Endothelial cell of umbilical vein (primary cell): Measurements from ENCODE around the gene PRKAG2. TPM values are rescaled to one million over a fixed set of nuclear protein-coding genes. Genes with fewer than 3 reads are reported as not detected.

Experiments used
- BruUV-seq: library from RNA; stranded (reverse); fragments of 400-500 nt; replicated peaks from 2 replicates; lab custom pipeline; 2021; lab: Mats Ljungman, UMichigan
- CTCF ChIA-PET: fragments of 300-600, 350-600 bp; sonication (Branson Sonifier 250); formaldehyde crosslinking; loops from one replicate; lab custom pipeline; 2021; ENCODE audit warnings: antibody characterized with exemption, inconsistent platforms; lab: Charles Lee
- POLR2A ChIA-PET: fragments of 300-600, 350-600 bp; sonication (Branson Sonifier 250); formaldehyde crosslinking; loops from one replicate; lab custom pipeline; 2021; ENCODE audit warnings: antibody characterized with exemption, inconsistent platforms; lab: Charles Lee
- DNase-seq: peaks from one replicate; pipeline ENCODE4 v3.0.0-alpha.2; 2011; ENCODE audit warnings: low read depth, low spot score
- FAIRE-seq: peaks from 2 replicates; lab custom pipeline; 2011; peaks lifted over from hg19 to GRCh38; lab: Jason Lieb, UNC
- H2AFZ ChIP-seq: 2 replicates; pipeline ENCODE4 v1.6.0; 2012; ENCODE audit warnings: low read depth, low read length, control low read depth, inconsistent platforms
- H3K27ac ChIP-seq: 2 replicates; pipeline ENCODE4 v1.5.1; 2011; ENCODE audit warnings: low read depth, mild to moderate bottlenecking, control low read depth, low read length, moderate library complexity; ENCODE audit not compliant: insufficient read depth
- H3K27me3 ChIP-seq, 2 experiments: 2 replicates each; pipeline versions ENCODE4 v1.6.0 to v1.6.1; 2011; ENCODE audit warnings: low read length in 2 of 2, mixed read lengths in 1 of 2; ENCODE audit not compliant: control insufficient read depth in 2 of 2, insufficient read depth in 2 of 2
- H3K36me3 ChIP-seq, 2 experiments: 2 replicates in 1 of 2; 3 replicates in 1 of 2; pipeline ENCODE4 v1.5.1; 2011; ENCODE audit warnings: low read length in 2 of 2, mild to moderate bottlenecking in 1 of 2, moderate library complexity in 1 of 2; ENCODE audit not compliant: control insufficient read depth in 2 of 2, insufficient read depth in 2 of 2; ENCODE audit errors: extremely low read depth in 1 of 2
- H3K4me1 ChIP-seq: 3 replicates; pipeline ENCODE4 v1.5.1; 2011; ENCODE audit warnings: mild to moderate bottlenecking, low read length; ENCODE audit not compliant: control insufficient read depth, insufficient read depth; ENCODE audit errors: extremely low read depth
- H3K4me2 ChIP-seq: 2 replicates; pipeline ENCODE4 v1.6.1; 2011; ENCODE audit warnings: low read length, control low read depth, mixed read lengths; ENCODE audit not compliant: insufficient read depth
- H3K4me3 ChIP-seq, 3 experiments: fragments of 200-600 bp in 1 of 3; sonication (generic), shearing (Covaris generic) in 1 of 3; replicated peaks in 1 of 3; 2 replicates each; pipeline ENCODE4 v1.5.1; 2011 to 2016; ENCODE audit warnings: control low read depth in 3 of 3, low read length in 3 of 3, mild to moderate bottlenecking in 2 of 3, inconsistent platforms in 1 of 3, low read depth in 1 of 3, moderate library complexity in 1 of 3; ENCODE audit not compliant: insufficient read depth in 1 of 3
- H3K79me2 ChIP-seq: 2 replicates; pipeline ENCODE4 v1.6.0; 2012; ENCODE audit warnings: low read length, inconsistent platforms; ENCODE audit not compliant: control insufficient read depth, insufficient read depth
- H3K9ac ChIP-seq: replicated peaks from 2 replicates; pipeline ENCODE3; 2011; ENCODE audit warnings: low read length, control low read depth; ENCODE audit not compliant: insufficient read depth; ENCODE audit errors: extremely low read depth
- H3K9me1 ChIP-seq: replicated peaks from 3 replicates; pipeline ENCODE4 v1.6.0; 2011; ENCODE audit warnings: mild to moderate bottlenecking, low read length; ENCODE audit not compliant: control insufficient read depth, insufficient read depth; ENCODE audit errors: extremely low read depth
- H3K9me3 ChIP-seq: replicated peaks from 2 replicates; pipeline ENCODE4 v1.5.1; 2012; ENCODE audit warnings: low read length, inconsistent platforms; ENCODE audit not compliant: control insufficient read depth, insufficient read depth
- H4K20me1 ChIP-seq: replicated peaks from 2 replicates; pipeline ENCODE3; 2011; ENCODE audit warnings: mild to moderate bottlenecking, low read length; ENCODE audit not compliant: control insufficient read depth, insufficient read depth; ENCODE audit errors: extremely low read depth
- CTCF ChIP-seq, 2 donors: IDR thresholded peaks; 1 replicate in 1 of 2; 2 replicates in 1 of 2; pipeline ENCODE4 v1.5.1; 2011; ENCODE audit warnings: low read length in 2 of 2, mild to moderate bottlenecking in 2 of 2, moderate library complexity in 2 of 2, control low read depth in 1 of 2, inconsistent platforms in 1 of 2, low read depth in 1 of 2; ENCODE audit not compliant: insufficient read depth in 1 of 2; ENCODE audit errors: extremely low read depth in 1 of 2
- EZH2 ChIP-seq: IDR thresholded peaks from 2 replicates; pipeline ENCODE4 v1.6.1; 2012; ENCODE audit warnings: borderline replicate concordance, low read depth, mild to moderate bottlenecking, moderate library complexity, low read length, inconsistent platforms; ENCODE audit not compliant: severe bottlenecking
- FOS ChIP-seq: IDR thresholded peaks from 2 replicates; pipeline ENCODE4 v1.6.1; 2011; ENCODE audit warnings: mild to moderate bottlenecking, low read length, moderate library complexity, borderline replicate concordance; ENCODE audit not compliant: insufficient read depth
- GATA2 ChIP-seq: IDR thresholded peaks from 2 replicates; pipeline ENCODE4 v1.7.0; 2011; ENCODE audit warnings: low read depth, mild to moderate bottlenecking, moderate library complexity, mixed read lengths, low read length; ENCODE audit not compliant: insufficient read length, insufficient read depth
- JUN ChIP-seq: IDR thresholded peaks from 2 replicates; pipeline ENCODE4 v1.6.1; 2011; ENCODE audit warnings: borderline replicate concordance, low read depth; ENCODE audit not compliant: insufficient read length, insufficient read depth
- MAX ChIP-seq: IDR thresholded peaks from 2 replicates; pipeline ENCODE4 v1.6.1; 2011; ENCODE audit not compliant: insufficient read depth, insufficient read length
- MYC ChIP-seq: IDR thresholded peaks from one replicate; pipeline ENCODE4 v1.6.1; 2011; ENCODE audit warnings: mild to moderate bottlenecking, low read depth, low read length
- POLR2A ChIP-seq: IDR thresholded peaks from 2 replicates; pipeline ENCODE4 v1.6.1; 2012; ENCODE audit warnings: low read depth, mild to moderate bottlenecking, control low read depth, low read length
- POLR2AphosphoS5 ChIP-seq: IDR thresholded peaks from 2 replicates; pipeline ENCODE4 v1.6.1; 2012; ENCODE audit warnings: low read depth, mild to moderate bottlenecking, control low read depth, low read length, moderate library complexity; ENCODE audit not compliant: insufficient read depth
- dilution Hi-C: fragments of 300-500 bp; cut with MboI; formaldehyde crosslinking; loops from one replicate; pipeline ENCODE4 v1.15.0; 2019; ENCODE audit warnings: low sequenced_read_pairs; ENCODE audit not compliant: extremely low pct_ligation_motif_present
- intact Hi-C: fragments of 100-400 bp; cut with micrococcal nuclease; formaldehyde crosslinking; loops from one replicate; pipeline ENCODE4 v1.10.0; 2022
- polyA plus RNA-seq, 4 experiments: library from polyadenylated mRNA; depleted of rRNA in 3 of 4; stranded (reverse) in 3 of 4; unstranded in 1 of 4; fragments of >200 nt; gene quantifications; 2 replicates each; pipeline versions ENCODE4 v1.2.1 to v1.2.3, GENCODE V29; 2011 to 2012; ENCODE audit warnings: missing spikeins in 1 of 4
- total RNA-seq: library from RNA; stranded (reverse); gene quantifications from 2 replicates; pipeline ENCODE4 v1.2.3, GENCODE V29; 2021

PRKAG2 gene
- total and polyA plus RNA-seq, 2 donors (not counting 3 experiments of a cell fraction or from before 2014, with no cell fraction given), result 19.3 to 51.5 TPM

- Histone ChIP-seq H3K9me1 (no peaks in the 10 kb centered on the region), H3K4me2 (no peak overlapping the region)
- TF ChIP-seq CTCF (IDR thresholded peaks at IDR 0.05; ENCODE audit: extremely low read depth in 1 of 2, insufficient read depth in 1 of 2, low read depth in 1 of 2, low read length in 2 of 2) (no peak), FOS (no peak), EZH2 (no peak), MYC (no peak), MAX (no peak), GATA2 (no peak), POLR2A (no peak), JUN (no peak), POLR2AphosphoS5 (no peak)
These were observed 106.7 kb downstream of the PRKAG2 start for GRCh38 chr7:151770232-151770631.

More at GRCh38 chr7:151770232-151770631, 106.7 kb downstream of the PRKAG2 start:
- no TSS peak for BruUV-seq
- H2AFZ ChIP-seq, result no peak overlapping the region
- no peaks in the 10 kb centered on the region for H3K9me3 ChIP-seq
- dilution Hi-C loops (no loop called here), intact Hi-C loops (no loop called here)
- H3K9ac ChIP-seq, result no peak overlapping the region
- no peak overlapping the region for H3K27ac ChIP-seq
- H3K4me1 ChIP-seq, result no peaks in the 10 kb centered on the region
- H3K79me2 ChIP-seq, result no peaks in the 10 kb centered on the region
- ChIA-PET POLR2A (no interaction called here), CTCF (interaction anchor here (1.2 kb wide), 1 partner anchor 13 kb away, joined by 3 read pairs; no protein-coding TSS in a partner anchor)
- H3K4me3 ChIP-seq, result no peak overlapping the region
- H3K36me3 ChIP-seq, result no peaks in the 10 kb centered on the region
- no peak for FAIRE-seq
- no peak for DNase-seq
- H3K27me3 ChIP-seq, result peaks cover 21 to 32% of the 10 kb centered on the region in 2 experiments
- no peaks in the 10 kb centered on the region for H4K20me1 ChIP-seq
